Heart right ventricle (tissue), 16 donors: ENCODE data around the gene HJURP. TPM values are rescaled to one million over a fixed set of nuclear protein-coding genes. Genes with fewer than 3 reads are reported as not detected.

Experiments used
- ATAC-seq, 8 donors: fragments of 200-7000 bp; cut with Tn5 transposase; one replicate each; pipeline ENCODE4 v1.9.1; 2020; ENCODE audit warnings: mild to moderate bottlenecking in 8 of 8, moderate library complexity in 8 of 8, moderate number of reproducible peaks in 1 of 8
- DNase-seq, 2 donors: peaks; one replicate each; pipeline ENCODE4 v3.0.0-alpha.2; 2020
- H3K27ac ChIP-seq, 10 donors: fragments of 200-600 bp; sonication (generic) in 2 of 10; one replicate each; pipeline versions ENCODE4 v1.5.0 to v1.8.0; 2020 to 2022; ENCODE audit warnings: mild to moderate bottlenecking in 3 of 10
- H3K27me3 ChIP-seq, 7 donors: fragments of 200-600 bp; one replicate each; pipeline ENCODE4 v1.8.0; 2021 to 2022; ENCODE audit warnings: mild to moderate bottlenecking in 2 of 7
- H3K36me3 ChIP-seq, 9 donors: fragments of 200-600 bp; sonication (generic) in 1 of 9; one replicate each; pipeline versions ENCODE4 v1.5.0 to v1.8.0; 2020 to 2022; ENCODE audit warnings: mild to moderate bottlenecking in 2 of 9
- H3K4me1 ChIP-seq, 9 donors: fragments of 200-600 bp; sonication (generic) in 1 of 9; one replicate each; pipeline versions ENCODE4 v1.5.0 to v1.8.0; 2020 to 2022; ENCODE audit warnings: mild to moderate bottlenecking in 4 of 9
- H3K4me3 ChIP-seq, 10 donors: fragments of 200-600 bp; sonication (generic) in 2 of 10; one replicate each; pipeline versions ENCODE4 v1.5.0 to v1.8.0; 2020 to 2022; ENCODE audit warnings: mild to moderate bottlenecking in 7 of 10, moderate library complexity in 2 of 10
- H3K9me3 ChIP-seq, 11 donors: fragments of 200-600 bp in 10 of 11; sonication (generic) in 2 of 11; one replicate each; pipeline versions ENCODE4 v1.5.0 to v1.8.0; 2013 to 2022; ENCODE audit warnings: mild to moderate bottlenecking in 2 of 11, control low read depth in 1 of 11, moderate library complexity in 1 of 11
- CTCF ChIP-seq, 9 donors: fragments of 200-600 bp; sonication (generic) in 2 of 9; IDR thresholded peaks; one replicate each; pipeline versions ENCODE4 v1.5.0 to v1.8.0; 2021 to 2022; ENCODE audit warnings: antibody characterized with exemption in 9 of 9, mild to moderate bottlenecking in 5 of 9, moderate library complexity in 1 of 9
- WGBS, 2 donors: extraction: QIAGEN DNeasy Blood & Tissue Kit; methylation state at CpG; one replicate each; pipeline ENCODE4 v1.1.7; 2013; ENCODE audit warnings: inconsistent platforms in 1 of 2; 5-methylcytosine and 5-hydroxymethylcytosine counted together
- intact Hi-C, 10 donors: fragments of 100-400 bp; cut with DNase I; formaldehyde crosslinking; loops; one replicate each; pipeline versions ENCODE4 v1.11.1 to v1.14.2; 2022
- polyA plus RNA-seq, 2 donors: library from polyadenylated mRNA; stranded (reverse); fragments of 200-250 nt; gene quantifications; one replicate each; pipeline ENCODE4 v1.2.3, GENCODE V29; 2013
- total RNA-seq, 10 donors: library from RNA; stranded (reverse); fragmentation: NEBNext Ultra II Directional in 3 of 10; extraction: Animal tissue kit (Norgen Biotek cat#: 25700) in 3 of 10; gene quantifications; one replicate each; pipeline versions ENCODE4 v1.2.1 to v1.2.4, GENCODE V29; 2021 to 2023
- donor health status: Arrhythmogenic right ventricular cardiomyopathy.
- donor health status: ischemic (EF 13 %, LVEDD 7.1; RV severe dilation, severe dysfunction).
- donor health status: healthy with polysubstance abuse.
- donor health status: DM: no; HTN: yes; CAD: no.
- donor health status: DM: no; HTN: no; CAD: no.
- donor health status: ischemic (EF 25% LVEDD 6.9; RV normal size, moderate dysfunction).
- donor health status: ischemic (EF 25% LVEDD 5.7; RV mildly dilated, moderate dysfunction).
- donor health status: healthy.
- donor health status: DM: yes; HTN: yes; CAD: no.
- donor health status: Ischemic cardiomyopathy.
- donor health status: ischemic (EF 35%, LVEDD 5.7; RV mildly dilated, moderate dysfunction).
- donor health status: nonischemic (EF 11% LVEDD 7.7; RV severe dilation, severe dysfunction).
- donor health status: DM: yes; HTN: yes; CAD: no.
- donor health status: PGD.
- donor health status: ischemic (EF 29% LVEDD 5.4; RV normal size, mild dysfunction).
- donor health status: nonischemic (EF 23%, LVEDD 6.1; RV moderate dilation, normal function).

The HJURP gene
- total and polyA plus RNA-seq, 12 donors: 0.22 to 2.9 (median 0.44) TPM; not detected in 4

- H3K4me1 ChIP-seq: no peaks in the 10 kb centered on the region
- TF ChIP-seq CTCF (IDR thresholded peaks at IDR 0.05): no peak
- peaks cover 0 to 36% (median 14%) of the 10 kb centered on the region in 7 donors for H3K27me3 ChIP-seq
- peaks cover 0 to 3% (median 0%) of the 10 kb centered on the region in 11 donors for H3K9me3 ChIP-seq
- no peak overlapping the region for H3K4me3 ChIP-seq
- ATAC-seq: no peak
- no peak overlapping the region for H3K27ac ChIP-seq
- DNase-seq: no peak
- no peaks in the 10 kb centered on the region for H3K36me3 ChIP-seq
- 66 to 70% methylated on average over 4 of the region's 4 CpGs for WGBS, 2 donors
- intact Hi-C loops: no loop called here
Observed at GRCh38 chr2:233811087-233811486, 43.2 kb downstream of the HJURP start.

- DNase-seq (no peak), ATAC-seq (no peak)
- H3K36me3 ChIP-seq: no peaks in the 10 kb centered on the region
- TF ChIP-seq CTCF (IDR thresholded peaks at IDR 0.05): no peak
- intact Hi-C loops: no loop called here
- H3K4me3 ChIP-seq: no peak overlapping the region
- H3K4me1 ChIP-seq: no peaks in the 10 kb centered on the region
- peaks cover 0 to 36% (median 14%) of the 10 kb centered on the region in 7 donors for H3K27me3 ChIP-seq
- WGBS, 2 donors: 83 to 85% methylated on average over 6 of the region's 6 CpGs
- H3K27ac ChIP-seq: no peak overlapping the region
- H3K9me3 ChIP-seq: no peaks in the 10 kb centered on the region
Observed at GRCh38 chr2:233810385-233810784, 44.0 kb downstream of the HJURP start.

GRCh38 chr2:233807966-233808935 is 46.1 kb downstream of the HJURP start:
- ATAC-seq: no peak
- TF ChIP-seq CTCF (IDR thresholded peaks at IDR 0.05): no peak
- 73 to 80% methylated on average over 10 of the region's 10 CpGs for WGBS, 2 donors
- Histone ChIP-seq H3K27ac (no peak overlapping the region), H3K27me3 (peaks cover 0 to 28% (median 14%) of the 10 kb centered on the region in 7 donors), H3K4me1 (no peaks in the 10 kb centered on the region), H3K36me3 (no peaks in the 10 kb centered on the region), H3K4me3 (no peak overlapping the region), H3K9me3 (no peaks in the 10 kb centered on the region)
- intact Hi-C loops: loop anchor here in 1 of 10 donors (5.0 kb wide), 1 partner anchor 1596 kb away; no protein-coding TSS in a partner anchor
- no peak for DNase-seq

GRCh38 chr2:233807215-233807865 is 47.0 kb downstream of the HJURP start:
- no peak for DNase-seq

More at GRCh38 chr2:233807215-233807865, 47.0 kb downstream of the HJURP start:
- ATAC-seq: no peak
- Histone ChIP-seq H3K9me3 (no peaks in the 10 kb centered on the region), H3K4me1 (no peaks in the 10 kb centered on the region), H3K4me3 (no peak overlapping the region), H3K36me3 (no peaks in the 10 kb centered on the region), H3K27me3 (peaks cover 0 to 32% (median 14%) of the 10 kb centered on the region in 7 donors), H3K27ac (no peak overlapping the region)
- no peak for TF ChIP-seq CTCF (IDR thresholded peaks at IDR 0.05)
- 68 to 69% methylated on average over 12 of the region's 12 CpGs for WGBS, 2 donors
- intact Hi-C loops: loop anchor here in 1 of 10 donors (5.0 kb wide), 1 partner anchor 1595 kb away; no protein-coding TSS in a partner anchor
